Endothelial cell of umbilical vein (primary cell): Measurements from ENCODE around the gene GPD1L. TPM values are rescaled to one million over a fixed set of nuclear protein-coding genes. Genes with fewer than 3 reads are reported as not detected.

ENCODE experiments used
- BruUV-seq: library from RNA; stranded (reverse); fragments of 400-500 nt; replicated peaks from 2 replicates; lab custom pipeline; 2021; lab: Mats Ljungman, UMichigan
- CTCF ChIA-PET: fragments of 300-600, 350-600 bp; sonication (Branson Sonifier 250); formaldehyde crosslinking; loops from one replicate; lab custom pipeline; 2021; ENCODE audit warnings: antibody characterized with exemption, inconsistent platforms; lab: Charles Lee
- POLR2A ChIA-PET: fragments of 300-600, 350-600 bp; sonication (Branson Sonifier 250); formaldehyde crosslinking; loops from one replicate; lab custom pipeline; 2021; ENCODE audit warnings: antibody characterized with exemption, inconsistent platforms; lab: Charles Lee
- DNase-seq: peaks from one replicate; pipeline ENCODE4 v3.0.0-alpha.2; 2011; ENCODE audit warnings: low read depth, low spot score
- FAIRE-seq: peaks from 2 replicates; lab custom pipeline; 2011; peaks lifted over from hg19 to GRCh38; lab: Jason Lieb, UNC
- H2AFZ ChIP-seq: 2 replicates; pipeline ENCODE4 v1.6.0; 2012; ENCODE audit warnings: low read depth, low read length, control low read depth, inconsistent platforms
- H3K27ac ChIP-seq: 2 replicates; pipeline ENCODE4 v1.5.1; 2011; ENCODE audit warnings: low read depth, mild to moderate bottlenecking, control low read depth, low read length, moderate library complexity; ENCODE audit not compliant: insufficient read depth
- H3K27me3 ChIP-seq, 2 experiments: 2 replicates each; pipeline versions ENCODE4 v1.6.0 to v1.6.1; 2011; ENCODE audit warnings: low read length in 2 of 2, mixed read lengths in 1 of 2; ENCODE audit not compliant: control insufficient read depth in 2 of 2, insufficient read depth in 2 of 2
- H3K36me3 ChIP-seq, 2 experiments: 2 replicates in 1 of 2; 3 replicates in 1 of 2; pipeline ENCODE4 v1.5.1; 2011; ENCODE audit warnings: low read length in 2 of 2, mild to moderate bottlenecking in 1 of 2, moderate library complexity in 1 of 2; ENCODE audit not compliant: control insufficient read depth in 2 of 2, insufficient read depth in 2 of 2; ENCODE audit errors: extremely low read depth in 1 of 2
- H3K4me1 ChIP-seq: 3 replicates; pipeline ENCODE4 v1.5.1; 2011; ENCODE audit warnings: mild to moderate bottlenecking, low read length; ENCODE audit not compliant: control insufficient read depth, insufficient read depth; ENCODE audit errors: extremely low read depth
- H3K4me2 ChIP-seq: 2 replicates; pipeline ENCODE4 v1.6.1; 2011; ENCODE audit warnings: low read length, control low read depth, mixed read lengths; ENCODE audit not compliant: insufficient read depth
- H3K4me3 ChIP-seq, 3 experiments: fragments of 200-600 bp in 1 of 3; sonication (generic), shearing (Covaris generic) in 1 of 3; replicated peaks in 1 of 3; 2 replicates each; pipeline ENCODE4 v1.5.1; 2011 to 2016; ENCODE audit warnings: control low read depth in 3 of 3, low read length in 3 of 3, mild to moderate bottlenecking in 2 of 3, inconsistent platforms in 1 of 3, low read depth in 1 of 3, moderate library complexity in 1 of 3; ENCODE audit not compliant: insufficient read depth in 1 of 3
- H3K79me2 ChIP-seq: 2 replicates; pipeline ENCODE4 v1.6.0; 2012; ENCODE audit warnings: low read length, inconsistent platforms; ENCODE audit not compliant: control insufficient read depth, insufficient read depth
- H3K9ac ChIP-seq: replicated peaks from 2 replicates; pipeline ENCODE3; 2011; ENCODE audit warnings: low read length, control low read depth; ENCODE audit not compliant: insufficient read depth; ENCODE audit errors: extremely low read depth
- H3K9me1 ChIP-seq: replicated peaks from 3 replicates; pipeline ENCODE4 v1.6.0; 2011; ENCODE audit warnings: mild to moderate bottlenecking, low read length; ENCODE audit not compliant: control insufficient read depth, insufficient read depth; ENCODE audit errors: extremely low read depth
- H3K9me3 ChIP-seq: replicated peaks from 2 replicates; pipeline ENCODE4 v1.5.1; 2012; ENCODE audit warnings: low read length, inconsistent platforms; ENCODE audit not compliant: control insufficient read depth, insufficient read depth
- H4K20me1 ChIP-seq: replicated peaks from 2 replicates; pipeline ENCODE3; 2011; ENCODE audit warnings: mild to moderate bottlenecking, low read length; ENCODE audit not compliant: control insufficient read depth, insufficient read depth; ENCODE audit errors: extremely low read depth
- CTCF ChIP-seq, 2 donors: IDR thresholded peaks; 1 replicate in 1 of 2; 2 replicates in 1 of 2; pipeline ENCODE4 v1.5.1; 2011; ENCODE audit warnings: low read length in 2 of 2, mild to moderate bottlenecking in 2 of 2, moderate library complexity in 2 of 2, control low read depth in 1 of 2, inconsistent platforms in 1 of 2, low read depth in 1 of 2; ENCODE audit not compliant: insufficient read depth in 1 of 2; ENCODE audit errors: extremely low read depth in 1 of 2
- EZH2 ChIP-seq: IDR thresholded peaks from 2 replicates; pipeline ENCODE4 v1.6.1; 2012; ENCODE audit warnings: borderline replicate concordance, low read depth, mild to moderate bottlenecking, moderate library complexity, low read length, inconsistent platforms; ENCODE audit not compliant: severe bottlenecking
- FOS ChIP-seq: IDR thresholded peaks from 2 replicates; pipeline ENCODE4 v1.6.1; 2011; ENCODE audit warnings: mild to moderate bottlenecking, low read length, moderate library complexity, borderline replicate concordance; ENCODE audit not compliant: insufficient read depth
- GATA2 ChIP-seq: IDR thresholded peaks from 2 replicates; pipeline ENCODE4 v1.7.0; 2011; ENCODE audit warnings: low read depth, mild to moderate bottlenecking, moderate library complexity, mixed read lengths, low read length; ENCODE audit not compliant: insufficient read length, insufficient read depth
- JUN ChIP-seq: IDR thresholded peaks from 2 replicates; pipeline ENCODE4 v1.6.1; 2011; ENCODE audit warnings: borderline replicate concordance, low read depth; ENCODE audit not compliant: insufficient read length, insufficient read depth
- MAX ChIP-seq: IDR thresholded peaks from 2 replicates; pipeline ENCODE4 v1.6.1; 2011; ENCODE audit not compliant: insufficient read depth, insufficient read length
- MYC ChIP-seq: IDR thresholded peaks from one replicate; pipeline ENCODE4 v1.6.1; 2011; ENCODE audit warnings: mild to moderate bottlenecking, low read depth, low read length
- POLR2A ChIP-seq: IDR thresholded peaks from 2 replicates; pipeline ENCODE4 v1.6.1; 2012; ENCODE audit warnings: low read depth, mild to moderate bottlenecking, control low read depth, low read length
- POLR2AphosphoS5 ChIP-seq: IDR thresholded peaks from 2 replicates; pipeline ENCODE4 v1.6.1; 2012; ENCODE audit warnings: low read depth, mild to moderate bottlenecking, control low read depth, low read length, moderate library complexity; ENCODE audit not compliant: insufficient read depth
- dilution Hi-C: fragments of 300-500 bp; cut with MboI; formaldehyde crosslinking; loops from one replicate; pipeline ENCODE4 v1.15.0; 2019; ENCODE audit warnings: low sequenced_read_pairs; ENCODE audit not compliant: extremely low pct_ligation_motif_present
- intact Hi-C: fragments of 100-400 bp; cut with micrococcal nuclease; formaldehyde crosslinking; loops from one replicate; pipeline ENCODE4 v1.10.0; 2022
- polyA plus RNA-seq, 4 experiments: library from polyadenylated mRNA; depleted of rRNA in 3 of 4; stranded (reverse) in 3 of 4; unstranded in 1 of 4; fragments of >200 nt; gene quantifications; 2 replicates each; pipeline versions ENCODE4 v1.2.1 to v1.2.3, GENCODE V29; 2011 to 2012; ENCODE audit warnings: missing spikeins in 1 of 4
- total RNA-seq: library from RNA; stranded (reverse); gene quantifications from 2 replicates; pipeline ENCODE4 v1.2.3, GENCODE V29; 2021

The GPD1L gene
- total and polyA plus RNA-seq, 2 donors (not counting 3 experiments of a cell fraction or from before 2014, with no cell fraction given), result 5.1 to 12.9 TPM

- Histone ChIP-seq H3K79me2 (no peaks in the 10 kb centered on the region), H3K9me3 (no peaks in the 10 kb centered on the region), H3K4me1 (no peaks in the 10 kb centered on the region), H3K4me2 (no peak overlapping the region), H2AFZ (no peak overlapping the region), H3K9ac (no peak overlapping the region), H3K4me3 (no peak overlapping the region), H3K9me1 (no peaks in the 10 kb centered on the region), H3K27ac (no peak overlapping the region), H4K20me1 (no peaks in the 10 kb centered on the region), H3K27me3 (peaks cover 0 to 5% of the 10 kb centered on the region in 2 experiments), H3K36me3 (no peaks in the 10 kb centered on the region)
- FAIRE-seq (no peak), DNase-seq (no peak)
- ChIA-PET POLR2A (no interaction called here), CTCF (interaction anchor here (1.3 kb wide), 1 partner anchor 54 kb away, joined by 5 read pairs; no protein-coding TSS in a partner anchor)
- TF ChIP-seq MAX, result no peak
- TF ChIP-seq EZH2, result no peak
- no peak for TF ChIP-seq MYC
- no peak for TF ChIP-seq FOS
- TF ChIP-seq POLR2A, result no peak
- TF ChIP-seq CTCF (IDR thresholded peaks at IDR 0.05; ENCODE audit: extremely low read depth in 1 of 2, insufficient read depth in 1 of 2, low read depth in 1 of 2, low read length in 2 of 2), result no peak
- TF ChIP-seq POLR2AphosphoS5, result no peak
- no peak for TF ChIP-seq GATA2
- no peak for TF ChIP-seq JUN
- no TSS peak for BruUV-seq
- dilution Hi-C loops, result no loop called here
- intact Hi-C loops, result no loop called here
These were observed 79.7 kb downstream of the GPD1L start for GRCh38 chr3:32186097-32186496.
